ENCODE measurements around the gene PPCS. TPM values are rescaled to one million over a fixed set of nuclear protein-coding genes. Genes with fewer than 3 reads are reported as not detected.

PPCS gene
- total RNA-seq, 1 experiment from 2014 or later: 53.2 TPM

DNA sequence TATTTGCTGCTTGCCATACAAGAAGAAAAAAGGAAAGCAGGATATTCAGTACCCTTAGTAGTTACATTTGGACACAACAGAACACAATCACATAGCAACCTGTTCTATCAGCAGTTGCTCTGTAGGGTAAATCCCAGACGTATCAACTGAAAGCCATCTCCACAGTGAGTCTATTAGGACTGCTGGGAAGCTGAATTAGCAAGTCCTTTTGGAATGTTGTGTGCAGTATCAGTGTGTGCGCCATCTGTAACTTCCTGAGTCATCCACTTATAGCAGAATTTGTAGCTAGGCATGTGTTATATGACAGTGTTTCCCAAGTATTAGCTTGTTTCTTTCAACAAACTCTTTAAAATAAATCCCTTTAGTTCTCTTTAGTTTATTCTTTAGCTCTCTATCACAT, 28.0 kb downstream of the PPCS start:
- Histone ChIP-seq H3K9me2 (ENCODE audit: insufficient read depth) (no peaks in the 10 kb centered on the region; the same call in 1 of the 2 replicates), H3K9me3 (ENCODE audit: control insufficient read depth in 1 of 2, insufficient read depth in 1 of 2, low read depth in 1 of 2, low read length in 2 of 2) (no peaks in the 10 kb centered on the region), H3K27me3 (ENCODE audit: insufficient read depth, low read length) (no peaks in the 10 kb centered on the region), H3K4me2 (ENCODE audit: low read length) (no peak overlapping the region; the same call in 1 of the 2 replicates), H3K36me3 (ENCODE audit: control insufficient read depth in 1 of 2, insufficient read depth in 2 of 2, low read length in 2 of 2) (no peaks in the 10 kb centered on the region), H3K4me3 (replicated peaks in 1 of 2; ENCODE audit: low read depth in 1 of 2, low read length in 2 of 2) (no peak overlapping the region), H3K27ac (ENCODE audit: low read depth, low read length) (no peak overlapping the region), H3K9ac (ENCODE audit: low read length) (no peak overlapping the region), H2AFZ (ENCODE audit: low read depth, low read length, poor library complexity, severe bottlenecking) (no peak overlapping the region), H3K79me2 (ENCODE audit: insufficient read depth, low read length) (no peaks in the 10 kb centered on the region), H4K20me1 (ENCODE audit: insufficient read depth) (no peaks in the 10 kb centered on the region), H3K4me1 (ENCODE audit: control insufficient read depth in 1 of 2, insufficient read depth in 2 of 2, low read length in 2 of 2) (peaks cover 0 to 10% of the 10 kb centered on the region in 2 experiments; a peak in 2 of 4 replicates)
- ATAC-seq (no peak), DNase-seq (ENCODE audit: low read depth, low spot score) (no peak)
- no TSS peak for BruUV-seq (replicated peaks)
- RAD21 ChIA-PET (ENCODE audit: low non-redundant PET in 1 of 2, low total read pairs in 2 of 2, uncharacterized antibody in 2 of 2, unreplicated experiment in 2 of 2): no interaction called here
- POLR2A ChIA-PET: no interaction called here
- TF ChIP-seq ZNF274 (IDR thresholded peaks at IDR 0.05; ENCODE audit: low read depth, low read length) (no peak), ZFX (IDR thresholded peaks at IDR 0.05) (no peak), EGR1 (IDR thresholded peaks at IDR 0.05; ENCODE audit: low read depth) (no peak), JUND (IDR thresholded peaks at IDR 0.05) (no peak)
- intact Hi-C loops (cut with micrococcal nuclease): no loop called here
- CTCF ChIA-PET: no interaction called here

GRCh38 chr1:42490237-42490636, 33.9 kb downstream of the PPCS start:
- Histone ChIP-seq H3K4me1 (ENCODE audit: control insufficient read depth in 1 of 2, insufficient read depth in 2 of 2, low read length in 2 of 2) (no peaks in the 10 kb centered on the region), H3K36me3 (ENCODE audit: control insufficient read depth in 1 of 2, insufficient read depth in 2 of 2, low read length in 2 of 2) (no peaks in the 10 kb centered on the region), H4K20me1 (ENCODE audit: insufficient read depth) (no peaks in the 10 kb centered on the region), H3K4me2 (ENCODE audit: low read length) (no peak overlapping the region), H3K79me2 (ENCODE audit: insufficient read depth, low read length) (no peaks in the 10 kb centered on the region), H3K9me3 (ENCODE audit: control insufficient read depth in 1 of 2, insufficient read depth in 1 of 2, low read depth in 1 of 2, low read length in 2 of 2) (0 out of 4 replicates have a peak, but pooled peaks cover 0 to 4% of the 10 kb centered on the region in 2 experiments), H3K27me3 (ENCODE audit: insufficient read depth, low read length) (no peaks in the 10 kb centered on the region), H3K9ac (ENCODE audit: low read length) (no peak overlapping the region), H3K9me2 (ENCODE audit: insufficient read depth) (no peaks in the 10 kb centered on the region), H3K27ac (ENCODE audit: low read depth, low read length) (no peak overlapping the region), H3K4me3 (replicated peaks in 1 of 2; ENCODE audit: low read depth in 1 of 2, low read length in 2 of 2) (no peak overlapping the region), H2AFZ (ENCODE audit: low read depth, low read length, poor library complexity, severe bottlenecking) (no peak overlapping the region)
- no peak for DNase-seq (ENCODE audit: low read depth, low spot score)
- intact Hi-C loops (cut with micrococcal nuclease): no loop called here
- no peak for ATAC-seq
- POLR2A ChIA-PET: no interaction called here
- CTCF ChIA-PET: no interaction called here
- no TSS peak for BruUV-seq (replicated peaks)
- RAD21 ChIA-PET (ENCODE audit: low non-redundant PET in 1 of 2, low total read pairs in 2 of 2, uncharacterized antibody in 2 of 2, unreplicated experiment in 2 of 2): no interaction called here
- TF ChIP-seq SP1 (IDR thresholded peaks at IDR 0.05; ENCODE audit: low read depth) (no peak), CBX3 (IDR thresholded peaks at IDR 0.05; ENCODE audit: low read depth) (no peak), ZBTB33 (IDR thresholded peaks at IDR 0.05; ENCODE audit: extremely low read depth, insufficient replicate concordance, low read length) (no peak), ZFX (IDR thresholded peaks at IDR 0.05) (no peak), EZH2phosphoT487 (IDR thresholded peaks at IDR 0.05; ENCODE audit: borderline replicate concordance) (no peak), ELF1 (IDR thresholded peaks at IDR 0.05; ENCODE audit: borderline replicate concordance, low read depth) (no peak), RAD21 (IDR thresholded peaks at IDR 0.05; ENCODE audit: low read depth) (no peak), TCF7L2 (IDR thresholded peaks at IDR 0.05; ENCODE audit: borderline replicate concordance, extremely low read depth, insufficient read depth, insufficient read length) (no peak), POLR2A (IDR thresholded peaks at IDR 0.05; ENCODE audit: borderline replicate concordance, extremely low read depth, insufficient read depth, insufficient read length) (no peak), YY1 (IDR thresholded peaks at IDR 0.05; ENCODE audit: extremely low read depth, insufficient replicate concordance, low read depth, low read length) (no peak), EGR1 (IDR thresholded peaks at IDR 0.05; ENCODE audit: low read depth) (no peak), CEBPB (IDR thresholded peaks at IDR 0.05; ENCODE audit: low read depth) (no peak), JUND (IDR thresholded peaks at IDR 0.05) (no peak)
- TF ChIP-seq, protein P1, sequence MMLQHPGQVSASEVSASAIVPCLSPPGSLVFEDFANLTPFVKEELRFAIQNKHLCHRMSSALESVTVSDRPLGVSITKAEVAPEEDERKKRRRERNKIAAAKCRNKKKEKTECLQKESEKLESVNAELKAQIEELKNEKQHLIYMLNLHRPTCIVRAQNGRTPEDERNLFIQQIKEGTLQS (IDR thresholded peaks at IDR 0.05): no peak
- TF ChIP-seq, protein P2, sequence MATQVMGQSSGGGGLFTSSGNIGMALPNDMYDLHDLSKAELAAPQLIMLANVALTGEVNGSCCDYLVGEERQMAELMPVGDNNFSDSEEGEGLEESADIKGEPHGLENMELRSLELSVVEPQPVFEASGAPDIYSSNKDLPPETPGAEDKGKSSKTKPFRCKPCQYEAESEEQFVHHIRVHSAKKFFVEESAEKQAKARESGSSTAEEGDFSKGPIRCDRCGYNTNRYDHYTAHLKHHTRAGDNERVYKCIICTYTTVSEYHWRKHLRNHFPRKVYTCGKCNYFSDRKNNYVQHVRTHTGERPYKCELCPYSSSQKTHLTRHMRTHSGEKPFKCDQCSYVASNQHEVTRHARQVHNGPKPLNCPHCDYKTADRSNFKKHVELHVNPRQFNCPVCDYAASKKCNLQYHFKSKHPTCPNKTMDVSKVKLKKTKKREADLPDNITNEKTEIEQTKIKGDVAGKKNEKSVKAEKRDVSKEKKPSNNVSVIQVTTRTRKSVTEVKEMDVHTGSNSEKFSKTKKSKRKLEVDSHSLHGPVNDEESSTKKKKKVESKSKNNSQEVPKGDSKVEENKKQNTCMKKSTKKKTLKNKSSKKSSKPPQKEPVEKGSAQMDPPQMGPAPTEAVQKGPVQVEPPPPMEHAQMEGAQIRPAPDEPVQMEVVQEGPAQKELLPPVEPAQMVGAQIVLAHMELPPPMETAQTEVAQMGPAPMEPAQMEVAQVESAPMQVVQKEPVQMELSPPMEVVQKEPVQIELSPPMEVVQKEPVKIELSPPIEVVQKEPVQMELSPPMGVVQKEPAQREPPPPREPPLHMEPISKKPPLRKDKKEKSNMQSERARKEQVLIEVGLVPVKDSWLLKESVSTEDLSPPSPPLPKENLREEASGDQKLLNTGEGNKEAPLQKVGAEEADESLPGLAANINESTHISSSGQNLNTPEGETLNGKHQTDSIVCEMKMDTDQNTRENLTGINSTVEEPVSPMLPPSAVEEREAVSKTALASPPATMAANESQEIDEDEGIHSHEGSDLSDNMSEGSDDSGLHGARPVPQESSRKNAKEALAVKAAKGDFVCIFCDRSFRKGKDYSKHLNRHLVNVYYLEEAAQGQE (IDR thresholded peaks at IDR 0.05; ENCODE audit: low read depth): no peak

Data from HCT116 (cell line).